Panc1 (cell line): Measurements from ENCODE around the gene PCDH1.

Source experiments
- POLR2AphosphoS5 ChIP-seq: IDR thresholded peaks from 2 replicates; pipeline ENCODE4 v1.6.1; 2012; ENCODE audit warnings: mild to moderate bottlenecking, low read depth, low read length, moderate library complexity
- TCF7L2 ChIP-seq: IDR thresholded peaks from 2 replicates; pipeline ENCODE4 v1.6.1; 2011; ENCODE audit warnings: mild to moderate bottlenecking, low read depth, low read length, inconsistent platforms
- TF ChIP-seq, protein P1 (sequence below): fragments of 450-650 bp; IDR thresholded peaks from 2 replicates; pipeline ENCODE4 v1.5.1; 2017; ENCODE audit warnings: mild to moderate bottlenecking
- TF ChIP-seq, protein P2 (sequence below), 2 experiments: IDR thresholded peaks; 2 replicates each; pipeline ENCODE4 v1.6.1; 2011 to 2012; ENCODE audit warnings: low read depth in 2 of 2, control low read depth in 1 of 2, low read length in 1 of 2, mild to moderate bottlenecking in 1 of 2, moderate library complexity in 1 of 2; ENCODE audit not compliant: insufficient read depth in 1 of 2

DNA sequence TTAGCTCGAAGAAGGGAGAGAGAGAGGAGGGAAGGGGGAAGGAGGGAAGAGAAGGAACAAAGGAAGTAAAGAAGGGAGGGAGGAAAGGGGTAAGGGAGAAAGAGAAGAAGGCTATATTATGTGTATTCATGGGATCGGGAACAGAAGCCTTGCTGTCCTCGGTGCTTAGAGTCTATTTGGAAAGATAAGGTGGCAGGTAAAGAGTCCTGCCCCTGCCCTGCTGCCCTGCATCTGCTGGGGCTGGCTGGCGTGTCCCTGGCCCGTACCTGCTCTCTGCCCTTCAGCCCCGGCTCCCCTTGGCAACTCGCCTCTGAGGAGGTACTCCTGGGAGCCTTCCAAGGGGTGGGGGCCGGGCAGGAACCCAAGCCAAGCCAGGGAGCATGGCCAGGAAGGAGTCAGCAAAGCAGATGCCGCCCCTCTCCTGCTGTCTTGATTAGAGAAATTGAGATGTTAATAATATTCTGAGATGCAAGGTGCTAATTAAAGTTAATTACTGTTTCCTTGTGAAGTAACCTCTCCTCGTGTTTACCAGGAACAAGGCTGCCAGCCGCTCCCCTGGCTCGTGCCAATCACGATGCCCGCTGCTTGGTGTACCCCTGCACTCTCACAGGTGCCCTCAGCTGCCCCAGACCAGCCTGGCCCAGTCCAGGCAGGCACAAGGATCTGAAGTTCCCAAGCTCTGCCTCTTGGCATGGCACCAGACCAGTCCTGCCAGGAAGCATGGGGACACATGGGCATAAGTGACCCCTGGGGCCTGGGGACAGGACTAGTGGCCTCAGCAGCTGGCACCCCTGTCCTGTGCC, 36.6 kb downstream of the PCDH1 start:
- TF ChIP-seq, protein P1, sequence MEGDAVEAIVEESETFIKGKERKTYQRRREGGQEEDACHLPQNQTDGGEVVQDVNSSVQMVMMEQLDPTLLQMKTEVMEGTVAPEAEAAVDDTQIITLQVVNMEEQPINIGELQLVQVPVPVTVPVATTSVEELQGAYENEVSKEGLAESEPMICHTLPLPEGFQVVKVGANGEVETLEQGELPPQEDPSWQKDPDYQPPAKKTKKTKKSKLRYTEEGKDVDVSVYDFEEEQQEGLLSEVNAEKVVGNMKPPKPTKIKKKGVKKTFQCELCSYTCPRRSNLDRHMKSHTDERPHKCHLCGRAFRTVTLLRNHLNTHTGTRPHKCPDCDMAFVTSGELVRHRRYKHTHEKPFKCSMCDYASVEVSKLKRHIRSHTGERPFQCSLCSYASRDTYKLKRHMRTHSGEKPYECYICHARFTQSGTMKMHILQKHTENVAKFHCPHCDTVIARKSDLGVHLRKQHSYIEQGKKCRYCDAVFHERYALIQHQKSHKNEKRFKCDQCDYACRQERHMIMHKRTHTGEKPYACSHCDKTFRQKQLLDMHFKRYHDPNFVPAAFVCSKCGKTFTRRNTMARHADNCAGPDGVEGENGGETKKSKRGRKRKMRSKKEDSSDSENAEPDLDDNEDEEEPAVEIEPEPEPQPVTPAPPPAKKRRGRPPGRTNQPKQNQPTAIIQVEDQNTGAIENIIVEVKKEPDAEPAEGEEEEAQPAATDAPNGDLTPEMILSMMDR, result no peak
- TF ChIP-seq, protein P2, sequence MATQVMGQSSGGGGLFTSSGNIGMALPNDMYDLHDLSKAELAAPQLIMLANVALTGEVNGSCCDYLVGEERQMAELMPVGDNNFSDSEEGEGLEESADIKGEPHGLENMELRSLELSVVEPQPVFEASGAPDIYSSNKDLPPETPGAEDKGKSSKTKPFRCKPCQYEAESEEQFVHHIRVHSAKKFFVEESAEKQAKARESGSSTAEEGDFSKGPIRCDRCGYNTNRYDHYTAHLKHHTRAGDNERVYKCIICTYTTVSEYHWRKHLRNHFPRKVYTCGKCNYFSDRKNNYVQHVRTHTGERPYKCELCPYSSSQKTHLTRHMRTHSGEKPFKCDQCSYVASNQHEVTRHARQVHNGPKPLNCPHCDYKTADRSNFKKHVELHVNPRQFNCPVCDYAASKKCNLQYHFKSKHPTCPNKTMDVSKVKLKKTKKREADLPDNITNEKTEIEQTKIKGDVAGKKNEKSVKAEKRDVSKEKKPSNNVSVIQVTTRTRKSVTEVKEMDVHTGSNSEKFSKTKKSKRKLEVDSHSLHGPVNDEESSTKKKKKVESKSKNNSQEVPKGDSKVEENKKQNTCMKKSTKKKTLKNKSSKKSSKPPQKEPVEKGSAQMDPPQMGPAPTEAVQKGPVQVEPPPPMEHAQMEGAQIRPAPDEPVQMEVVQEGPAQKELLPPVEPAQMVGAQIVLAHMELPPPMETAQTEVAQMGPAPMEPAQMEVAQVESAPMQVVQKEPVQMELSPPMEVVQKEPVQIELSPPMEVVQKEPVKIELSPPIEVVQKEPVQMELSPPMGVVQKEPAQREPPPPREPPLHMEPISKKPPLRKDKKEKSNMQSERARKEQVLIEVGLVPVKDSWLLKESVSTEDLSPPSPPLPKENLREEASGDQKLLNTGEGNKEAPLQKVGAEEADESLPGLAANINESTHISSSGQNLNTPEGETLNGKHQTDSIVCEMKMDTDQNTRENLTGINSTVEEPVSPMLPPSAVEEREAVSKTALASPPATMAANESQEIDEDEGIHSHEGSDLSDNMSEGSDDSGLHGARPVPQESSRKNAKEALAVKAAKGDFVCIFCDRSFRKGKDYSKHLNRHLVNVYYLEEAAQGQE (IDR thresholded peaks at IDR 0.05; ENCODE audit: insufficient read depth in 1 of 2, low read depth in 2 of 2, low read length in 1 of 2), result no peak
- TF ChIP-seq POLR2AphosphoS5 (no peak), TCF7L2 (no peak)
